ENCODE measurements around the gene PDE6G.

The PDE6G gene

GRCh38 chr17:81660441-81660840 lies 4.1 kb upstream of the PDE6G start:
- DNase-seq, result no peak

- no peak for DNase-seq
Observed at GRCh38 chr17:81659038-81659437, 2.7 kb upstream of the PDE6G start.

- DNase-seq, result no peak
Observed at GRCh38 chr17:81656835-81657234, 493 bp upstream of the PDE6G start.

- no peak for DNase-seq
Observed at GRCh38 chr17:81655378-81656117, 794 bp downstream of the PDE6G start.

GRCh38 chr17:81652906-81653771 lies 3.2 kb downstream of the PDE6G start:
- DNase-seq, result no peak

GRCh38 chr17:81651692-81652091 lies 4.7 kb downstream of the PDE6G start:
- DNase-seq, result no peak

GRCh38 chr17:81650951-81651350 lies 5.4 kb downstream of the PDE6G start:
- no peak for DNase-seq

- DNase-seq, result no peak
Observed at GRCh38 chr17:81648707-81649085, 7.6 kb downstream of the PDE6G start.

- DNase-seq, result no peak
Observed at GRCh38 chr17:81648013-81648706, 8.2 kb downstream of the PDE6G start.

- DNase-seq, result no peak
Observed at GRCh38 chr17:81647640-81648012, 8.7 kb downstream of the PDE6G start.

GRCh38 chr17:81646869-81647600 lies 9.3 kb downstream of the PDE6G start:
- DNase-seq, result no peak

- no peak for DNase-seq
Observed at GRCh38 chr17:81644976-81645952, 11.1 kb downstream of the PDE6G start.

GRCh38 chr17:81644496-81644895 lies 11.8 kb downstream of the PDE6G start:
- DNase-seq, result no peak

GRCh38 chr17:81641825-81642489 lies 14.4 kb downstream of the PDE6G start:
- no peak for DNase-seq

- DNase-seq, result no peak
Observed at GRCh38 chr17:81640011-81640410, 16.3 kb downstream of the PDE6G start.

GRCh38 chr17:81638683-81639082 lies 17.7 kb downstream of the PDE6G start:
- no peak for DNase-seq

GRCh38 chr17:81636505-81637288 lies 19.6 kb downstream of the PDE6G start, which contains the start of the genes NPLOC4 and TSPAN10:
Gene NPLOC4 (minus strand): TSS chr17:81637112. CDS start chr17:81636930, 182 bp downstream.
Gene TSPAN10 (plus strand): TSS chr17:81637196. CDS start chr17:81642413, 5,217 bp downstream.
- peak; percentile 90 for DNase-seq

- no peak for DNase-seq
Observed at GRCh38 chr17:81635973-81636504, 20.3 kb downstream of the PDE6G start.

- no peak for DNase-seq
Observed at GRCh38 chr17:81635431-81635830, 20.9 kb downstream of the PDE6G start.

- DNase-seq, result no peak
Observed at GRCh38 chr17:81631482-81631881, 24.9 kb downstream of the PDE6G start.

All from left hindlimb (tissue), 1 donor.